DND-41 (cell line): ENCODE data around the gene SMIM5.

ENCODE experiments used
- EZH2 ChIP-seq: IDR thresholded peaks from 3 replicates; pipeline ENCODE4 v1.6.1; 2012; ENCODE audit warnings: borderline replicate concordance, low read depth, mild to moderate bottlenecking, moderate library complexity, low read length, inconsistent platforms; ENCODE audit not compliant: severe bottlenecking
- TF ChIP-seq, protein P1 (sequence below): IDR thresholded peaks from 2 replicates; pipeline ENCODE4 v1.5.1; 2012; ENCODE audit warnings: borderline replicate concordance, low read length, moderate library complexity, mild to moderate bottlenecking; ENCODE audit not compliant: poor library complexity, severe bottlenecking; ENCODE audit errors: extremely low read depth

DNA sequence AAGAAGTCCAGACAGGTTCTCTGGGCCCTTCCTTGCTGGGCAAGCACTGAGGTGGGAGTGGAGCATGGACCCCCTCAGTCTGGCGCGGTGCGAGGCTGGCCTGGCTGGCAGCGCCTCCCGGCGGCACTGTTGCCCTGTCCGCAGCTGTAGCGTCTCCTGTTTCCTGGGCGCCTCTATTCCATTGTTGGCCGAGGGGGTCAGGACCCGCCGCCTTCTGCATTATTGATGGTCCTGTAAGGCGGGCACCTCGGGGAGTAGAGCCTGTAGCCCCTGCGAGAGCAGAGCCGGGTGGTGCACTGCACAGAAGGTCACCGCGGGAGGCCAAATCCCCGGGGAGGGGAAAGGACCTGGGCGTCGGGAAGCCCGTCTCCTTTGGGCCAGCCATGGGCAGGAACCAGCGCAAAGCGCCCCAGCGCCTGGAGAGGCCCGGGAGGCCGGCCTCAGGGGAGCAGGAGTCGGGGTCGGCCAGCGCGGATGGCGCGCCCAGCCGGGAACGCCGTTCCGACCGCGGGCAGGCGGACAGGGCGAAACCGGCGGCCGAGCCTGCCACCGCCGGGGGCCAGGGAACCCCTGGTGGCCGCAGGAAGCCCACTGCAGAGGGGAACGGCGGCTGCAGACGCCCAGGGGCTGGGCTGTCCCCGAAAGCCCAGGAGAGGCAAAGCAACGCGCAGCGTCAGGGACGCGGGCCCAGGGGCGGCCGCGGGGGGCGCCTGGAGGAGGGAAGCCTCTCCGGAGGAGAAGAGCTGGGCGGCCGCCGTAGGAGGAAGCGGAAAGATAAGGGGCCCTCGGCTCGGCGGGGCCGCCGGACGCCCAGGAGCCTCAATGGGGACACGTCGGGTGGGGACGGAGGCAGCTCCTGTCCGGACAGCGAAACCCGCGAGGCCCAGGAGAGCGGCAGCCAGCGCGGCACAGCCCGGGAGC, 45.3 kb upstream of the SMIM5 start, which contains the start of gene MYO15B:
- peak; percentile 61 for TF ChIP-seq EZH2
- TF ChIP-seq, protein P1, sequence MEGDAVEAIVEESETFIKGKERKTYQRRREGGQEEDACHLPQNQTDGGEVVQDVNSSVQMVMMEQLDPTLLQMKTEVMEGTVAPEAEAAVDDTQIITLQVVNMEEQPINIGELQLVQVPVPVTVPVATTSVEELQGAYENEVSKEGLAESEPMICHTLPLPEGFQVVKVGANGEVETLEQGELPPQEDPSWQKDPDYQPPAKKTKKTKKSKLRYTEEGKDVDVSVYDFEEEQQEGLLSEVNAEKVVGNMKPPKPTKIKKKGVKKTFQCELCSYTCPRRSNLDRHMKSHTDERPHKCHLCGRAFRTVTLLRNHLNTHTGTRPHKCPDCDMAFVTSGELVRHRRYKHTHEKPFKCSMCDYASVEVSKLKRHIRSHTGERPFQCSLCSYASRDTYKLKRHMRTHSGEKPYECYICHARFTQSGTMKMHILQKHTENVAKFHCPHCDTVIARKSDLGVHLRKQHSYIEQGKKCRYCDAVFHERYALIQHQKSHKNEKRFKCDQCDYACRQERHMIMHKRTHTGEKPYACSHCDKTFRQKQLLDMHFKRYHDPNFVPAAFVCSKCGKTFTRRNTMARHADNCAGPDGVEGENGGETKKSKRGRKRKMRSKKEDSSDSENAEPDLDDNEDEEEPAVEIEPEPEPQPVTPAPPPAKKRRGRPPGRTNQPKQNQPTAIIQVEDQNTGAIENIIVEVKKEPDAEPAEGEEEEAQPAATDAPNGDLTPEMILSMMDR: peak; percentile 31
